Ascending aorta (tissue), 2 donors: ENCODE results near the gene EXOSC2. TPM values are rescaled to one million over a fixed set of nuclear protein-coding genes. Genes with fewer than 3 reads are reported as not detected.

Experiments
- DNase-seq, 2 donors: peaks; one replicate each; pipeline ENCODE4 v3.0.0-alpha.2; 2019; ENCODE audit warnings: low spot score in 2 of 2
- H3K27ac ChIP-seq, 2 donors: fragments of 200-600 bp; sonication (generic); one replicate each; pipeline ENCODE4 v1.5.1; 2016 to 2017; ENCODE audit warnings: mild to moderate bottlenecking in 1 of 2
- H3K27me3 ChIP-seq: fragments of 200-600 bp; sonication (generic); one replicate; pipeline ENCODE4 v1.5.1; 2017
- H3K36me3 ChIP-seq, 2 donors: fragments of 200-600 bp; sonication (generic); one replicate each; pipeline ENCODE4 v1.5.1; 2016
- H3K4me1 ChIP-seq, 2 donors: fragments of 200-600 bp; sonication (generic); one replicate each; pipeline ENCODE4 v1.5.1; 2016 to 2017; ENCODE audit warnings: mild to moderate bottlenecking in 1 of 2
- H3K4me3 ChIP-seq, 2 donors: fragments of 200-600 bp; sonication (generic); one replicate each; pipeline ENCODE4 v1.5.1; 2016 to 2017; ENCODE audit warnings: mild to moderate bottlenecking in 1 of 2
- H3K9me3 ChIP-seq, 2 donors: fragments of 200-600 bp; sonication (generic); one replicate each; pipeline ENCODE4 v1.5.1; 2016
- intact Hi-C: fragments of 100-400 bp; cut with DNase I; formaldehyde crosslinking; loops from one replicate; pipeline ENCODE4 v1.15.1; 2023
- total RNA-seq: library from RNA; depleted of rRNA; stranded (reverse); fragments of >200 nt; gene quantifications from one replicate; pipeline ENCODE4 v1.1.0, GENCODE V29; 2016
- TF ChIP-seq, protein P1 (sequence below), 3 experiments: fragments of 200-600 bp in 2 of 3; fragments of 450-650 bp in 1 of 3; sonication (generic) in 2 of 3; IDR thresholded peaks; one replicate each; pipeline ENCODE4 v1.5.1; 2016 to 2019; ENCODE audit warnings: antibody characterized with exemption in 3 of 3, mild to moderate bottlenecking in 1 of 3, moderate library complexity in 1 of 3

The EXOSC2 gene
- total RNA-seq, 1 donor from 2014 or later, result 20.6 TPM

DNA sequence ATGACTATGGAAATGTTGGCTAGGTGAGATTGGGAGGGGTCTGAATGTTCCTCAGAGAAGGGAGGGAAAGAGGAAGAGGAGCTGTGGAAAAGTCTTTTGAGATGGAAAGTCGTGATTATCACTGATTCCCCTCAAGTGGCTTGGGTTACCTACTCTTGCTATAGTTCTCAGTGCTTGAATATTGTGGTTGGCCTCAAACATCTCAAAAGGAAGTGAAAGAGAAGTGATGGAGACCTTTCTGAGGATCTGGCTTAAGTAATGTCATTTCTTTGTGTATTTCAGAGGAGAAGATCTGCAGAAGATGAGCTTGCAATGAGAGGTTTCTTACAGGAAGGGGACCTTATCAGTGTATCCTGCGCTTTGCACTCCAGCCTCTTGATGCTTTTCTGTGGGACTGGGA, 5.5 kb downstream of the EXOSC2 start:
- Histone ChIP-seq H3K27me3 (no peaks in the 10 kb centered on the region), H3K4me1 (peaks cover 0 to 26% of the 10 kb centered on the region in 2 donors), H3K27ac (no peak overlapping the region), H3K36me3 (peaks cover 47 to 65% of the 10 kb centered on the region in 2 donors), H3K9me3 (no peaks in the 10 kb centered on the region), H3K4me3 (no peak overlapping the region)
- TF ChIP-seq, protein P1, sequence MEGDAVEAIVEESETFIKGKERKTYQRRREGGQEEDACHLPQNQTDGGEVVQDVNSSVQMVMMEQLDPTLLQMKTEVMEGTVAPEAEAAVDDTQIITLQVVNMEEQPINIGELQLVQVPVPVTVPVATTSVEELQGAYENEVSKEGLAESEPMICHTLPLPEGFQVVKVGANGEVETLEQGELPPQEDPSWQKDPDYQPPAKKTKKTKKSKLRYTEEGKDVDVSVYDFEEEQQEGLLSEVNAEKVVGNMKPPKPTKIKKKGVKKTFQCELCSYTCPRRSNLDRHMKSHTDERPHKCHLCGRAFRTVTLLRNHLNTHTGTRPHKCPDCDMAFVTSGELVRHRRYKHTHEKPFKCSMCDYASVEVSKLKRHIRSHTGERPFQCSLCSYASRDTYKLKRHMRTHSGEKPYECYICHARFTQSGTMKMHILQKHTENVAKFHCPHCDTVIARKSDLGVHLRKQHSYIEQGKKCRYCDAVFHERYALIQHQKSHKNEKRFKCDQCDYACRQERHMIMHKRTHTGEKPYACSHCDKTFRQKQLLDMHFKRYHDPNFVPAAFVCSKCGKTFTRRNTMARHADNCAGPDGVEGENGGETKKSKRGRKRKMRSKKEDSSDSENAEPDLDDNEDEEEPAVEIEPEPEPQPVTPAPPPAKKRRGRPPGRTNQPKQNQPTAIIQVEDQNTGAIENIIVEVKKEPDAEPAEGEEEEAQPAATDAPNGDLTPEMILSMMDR (IDR thresholded peaks at IDR 0.05), result no peak
- DNase-seq, result no peak
- intact Hi-C loops, result loop anchor here (10.0 kb wide), 1 partner anchor 426 kb away; the partner anchor contains the start of gene NUP214

DNA sequence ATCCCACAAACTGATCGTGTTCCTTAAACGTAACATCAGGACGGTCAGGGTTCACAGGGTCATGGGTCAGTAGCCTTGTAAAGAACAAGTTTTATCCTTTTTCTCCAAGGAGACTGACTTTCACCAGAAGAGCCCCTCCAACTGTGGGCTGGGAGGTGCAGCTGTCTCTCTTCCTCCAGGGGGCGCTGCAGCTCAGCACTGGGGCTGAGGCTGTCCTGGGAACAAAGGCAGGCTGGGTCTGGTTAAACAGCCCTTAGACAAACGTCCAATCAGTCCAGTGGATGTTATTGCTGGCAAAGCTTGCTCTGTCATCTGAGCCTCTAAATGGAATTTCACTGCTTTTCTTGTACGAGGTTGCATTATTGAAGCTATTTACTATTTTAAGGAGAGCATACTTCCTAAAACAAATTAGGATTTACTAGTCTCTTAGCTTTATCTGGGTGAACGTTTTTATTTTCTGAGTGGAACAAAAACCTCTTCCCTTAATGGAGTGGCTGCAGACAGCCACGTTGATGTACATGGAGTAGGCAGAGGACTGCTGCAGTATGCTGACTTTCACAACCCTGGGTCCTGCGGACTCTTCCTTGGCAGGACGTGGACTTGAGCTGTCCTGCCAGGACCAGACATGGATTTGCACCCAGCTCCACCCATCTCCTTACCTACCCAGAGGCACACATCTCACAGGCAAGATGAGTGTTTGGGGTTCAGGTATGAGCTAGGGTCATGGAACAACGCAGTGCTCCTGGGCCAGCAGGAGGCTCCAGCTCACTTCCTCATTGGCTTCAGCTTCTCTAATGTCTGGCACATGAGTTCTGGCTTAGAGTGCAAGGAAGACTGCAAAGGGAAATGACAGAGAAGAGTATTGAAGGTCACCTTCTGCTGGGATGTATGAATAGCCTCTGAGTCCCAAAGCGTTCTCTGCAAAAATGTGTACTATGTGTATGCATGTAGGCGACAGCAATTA, 7.8 kb downstream of the EXOSC2 start:
- Histone ChIP-seq H3K27me3 (no peaks in the 10 kb centered on the region), H3K4me3 (no peak overlapping the region), H3K27ac (peak overlapping the region; percentile 3 to 20), H3K36me3 (peaks cover 56 to 64% of the 10 kb centered on the region in 2 donors), H3K9me3 (no peaks in the 10 kb centered on the region), H3K4me1 (peaks cover 0 to 12% of the 10 kb centered on the region in 2 donors)
- DNase-seq, result peak in 1 of 2 donors; percentile 86
- TF ChIP-seq, protein P1 (IDR thresholded peaks at IDR 0.05), result peak; percentile 87 to 96 (median 93)
- intact Hi-C loops, result loop anchor here (1.0 kb wide), 1 partner anchor 240 kb away; no protein-coding TSS in a partner anchor

DNA sequence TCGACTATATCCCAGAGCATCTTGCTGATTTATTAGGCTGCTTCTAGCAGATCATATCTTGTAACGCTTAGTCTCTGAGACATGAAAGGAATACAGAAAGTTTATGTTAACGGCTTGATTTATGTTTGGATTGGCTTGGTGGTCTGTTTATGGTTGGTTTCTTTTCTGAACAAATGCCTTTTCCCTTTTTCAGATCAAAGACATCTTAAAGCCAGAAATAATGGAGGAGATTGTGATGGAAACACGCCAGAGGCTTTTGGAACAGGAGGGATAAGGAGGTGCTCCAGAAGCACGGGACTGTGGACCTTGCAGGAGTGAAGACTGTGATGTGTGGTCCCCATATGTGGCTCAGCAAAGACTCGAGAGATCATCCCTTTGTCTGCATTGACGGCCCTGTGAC, 9.9 kb downstream of the EXOSC2 start:
- TF ChIP-seq, protein P1 (IDR thresholded peaks at IDR 0.05), result no peak
- no peaks in the 10 kb centered on the region for H3K27me3 ChIP-seq
- H3K27ac ChIP-seq, result no peak overlapping the region
- peaks cover 39 to 46% of the 10 kb centered on the region in 2 donors for H3K36me3 ChIP-seq
- no peak for DNase-seq
- no peaks in the 10 kb centered on the region for H3K9me3 ChIP-seq
- H3K4me1 ChIP-seq, result peaks cover 0 to 12% of the 10 kb centered on the region in 2 donors
- H3K4me3 ChIP-seq, result no peak overlapping the region
- intact Hi-C loops, result no loop called here

DNA sequence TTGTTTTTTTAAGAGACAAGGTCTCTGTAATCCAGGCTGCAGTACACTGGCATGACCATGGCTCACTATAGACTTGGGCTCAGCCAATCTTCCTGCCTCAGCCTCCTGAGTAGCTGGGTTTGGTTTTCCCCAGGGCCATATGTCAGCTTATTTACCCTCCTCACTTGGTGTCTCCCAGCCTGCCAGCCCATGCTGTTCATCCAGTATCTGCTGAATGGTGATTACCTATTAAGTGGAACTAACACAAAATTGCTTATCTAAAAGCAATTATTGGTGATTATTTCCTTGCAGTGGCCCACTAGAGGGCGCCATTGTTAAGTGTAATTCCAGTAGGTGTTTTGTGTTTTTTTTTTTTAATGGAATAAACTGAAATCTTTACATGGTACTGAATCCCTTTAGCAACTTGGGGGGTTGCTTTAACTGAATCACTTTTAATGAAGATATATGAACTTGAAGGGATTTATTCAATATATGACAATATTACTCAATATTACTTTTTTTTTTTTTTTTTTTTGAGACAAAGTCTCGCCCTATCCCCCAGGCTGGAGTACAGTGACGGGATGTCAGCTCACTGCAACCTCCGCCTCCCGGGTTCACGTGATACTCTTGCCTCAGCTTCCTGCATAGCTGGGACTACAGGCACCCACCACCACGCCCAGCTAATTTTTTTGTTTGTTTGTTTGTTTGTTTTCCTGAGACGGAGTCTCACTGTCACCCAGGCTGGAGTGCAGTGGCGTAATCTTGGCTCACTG, 13.8 kb downstream of the EXOSC2 start:
- Histone ChIP-seq H3K4me3 (no peak overlapping the region), H3K27ac (no peak overlapping the region), H3K9me3 (no peaks in the 10 kb centered on the region), H3K4me1 (peaks cover 0 to 2% of the 10 kb centered on the region in 2 donors), H3K27me3 (no peaks in the 10 kb centered on the region), H3K36me3 (peaks cover 24 to 25% of the 10 kb centered on the region in 2 donors)
- TF ChIP-seq, protein P1 (IDR thresholded peaks at IDR 0.05), result peak; percentile 35 to 78 (median 65)
- intact Hi-C loops, result loop anchor here (5.0 kb wide), 1 partner anchor 340 kb away; no protein-coding TSS in a partner anchor
- DNase-seq, result peak in 1 of 2 donors; percentile 81

DNA sequence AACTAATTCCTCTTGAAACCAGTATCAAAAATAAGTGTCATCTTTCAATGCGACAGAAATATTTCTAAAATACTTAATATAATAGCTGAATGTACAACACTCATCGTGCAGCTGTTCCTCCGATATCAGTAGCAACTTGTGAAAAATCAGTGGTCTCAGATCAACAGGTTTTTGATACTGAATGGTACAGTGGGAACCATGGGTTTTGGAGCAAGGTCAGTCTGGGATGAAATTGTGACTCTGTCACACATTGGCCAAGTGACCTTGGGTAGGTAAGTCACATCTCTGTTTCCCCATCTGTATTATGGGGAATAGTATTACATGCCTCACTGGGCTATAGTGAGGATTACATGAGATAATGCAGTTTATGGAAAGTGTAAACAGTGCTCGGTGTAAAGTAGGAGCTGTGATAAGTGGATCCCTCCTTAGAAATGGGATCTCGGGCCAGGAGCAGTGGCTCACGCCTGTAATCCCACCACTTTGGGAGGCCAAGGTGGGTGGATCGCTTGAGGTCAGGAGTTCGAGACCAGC, 17.3 kb downstream of the EXOSC2 start:
- Histone ChIP-seq H3K4me3 (no peak overlapping the region), H3K27me3 (no peaks in the 10 kb centered on the region), H3K27ac (no peak overlapping the region), H3K36me3 (no peaks in the 10 kb centered on the region), H3K9me3 (no peaks in the 10 kb centered on the region), H3K4me1 (peaks cover 0 to 10% of the 10 kb centered on the region in 2 donors)
- intact Hi-C loops, result loop anchor here (5.0 kb wide), 2 partner anchors 61 to 136 kb away; no protein-coding TSS in a partner anchor
- DNase-seq, result no peak
- TF ChIP-seq, protein P1 (IDR thresholded peaks at IDR 0.05), result no peak
